GM21367 (cell line): ENCODE data around the gene CHD1L.
"Not testable (repeated sequence)": the region's sequence is repeated elsewhere in the genome, so short reads cannot be mapped to it uniquely, and the experiment has no call there.

Source experiments
- ATAC-seq: cut with Tn5 transposase; IDR thresholded peaks from one replicate; pipeline ENCODE4 v1.9.1; 2021; ENCODE audit not compliant: unreplicated experiment

The CHD1L gene

GRCh38 chr1:147264158-147264768 lies 21.8 kb downstream of the CHD1L start:
- ATAC-seq, result no peak

- no peak for ATAC-seq
These were observed 23.9 kb downstream of the CHD1L start for GRCh38 chr1:147266381-147266780.

DNA sequence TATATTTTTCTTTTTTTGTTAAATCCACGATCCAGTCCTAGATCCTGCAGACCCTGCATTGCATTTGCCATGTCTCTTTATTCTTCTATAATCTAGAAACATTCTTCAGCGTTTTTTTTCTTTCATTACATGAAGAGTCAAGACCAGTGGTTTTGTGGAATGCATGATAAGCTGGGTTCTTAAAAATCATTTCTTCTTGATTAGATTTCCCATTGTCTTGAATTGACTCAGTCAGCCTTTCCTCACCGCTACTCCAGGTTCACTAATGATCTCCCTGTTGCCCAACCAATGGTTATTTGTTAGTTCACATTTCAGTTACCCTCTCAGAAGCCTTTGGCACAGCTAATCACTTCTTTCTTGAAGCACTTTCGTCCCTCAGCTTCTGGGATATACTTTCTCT lies 25.2 kb downstream of the CHD1L start:
- ATAC-seq, result no peak

- ATAC-seq, result no peak
These were observed 28.2 kb downstream of the CHD1L start for GRCh38 chr1:147270721-147271120.

DNA sequence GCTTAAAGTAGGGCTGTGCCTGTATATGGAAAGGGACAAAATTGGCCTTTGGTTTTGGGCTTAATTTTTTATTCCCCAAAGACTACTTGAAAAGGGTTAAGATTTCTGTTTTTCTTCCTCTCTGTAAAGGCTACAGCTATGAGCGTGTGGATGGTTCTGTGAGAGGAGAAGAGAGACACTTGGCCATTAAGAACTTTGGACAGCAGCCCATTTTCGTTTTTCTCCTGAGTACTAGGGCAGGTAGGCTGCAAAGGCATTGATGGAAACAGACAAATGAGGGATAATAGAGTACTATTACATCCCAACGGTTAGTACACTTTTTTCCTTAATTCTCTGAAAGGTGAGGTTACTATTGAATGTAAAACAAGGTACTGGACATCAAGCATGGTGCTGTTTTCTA lies 29.6 kb downstream of the CHD1L start:
- ATAC-seq, result no peak

- ATAC-seq, result no peak
These were observed 31.2 kb downstream of the CHD1L start for GRCh38 chr1:147273409-147274336.

DNA sequence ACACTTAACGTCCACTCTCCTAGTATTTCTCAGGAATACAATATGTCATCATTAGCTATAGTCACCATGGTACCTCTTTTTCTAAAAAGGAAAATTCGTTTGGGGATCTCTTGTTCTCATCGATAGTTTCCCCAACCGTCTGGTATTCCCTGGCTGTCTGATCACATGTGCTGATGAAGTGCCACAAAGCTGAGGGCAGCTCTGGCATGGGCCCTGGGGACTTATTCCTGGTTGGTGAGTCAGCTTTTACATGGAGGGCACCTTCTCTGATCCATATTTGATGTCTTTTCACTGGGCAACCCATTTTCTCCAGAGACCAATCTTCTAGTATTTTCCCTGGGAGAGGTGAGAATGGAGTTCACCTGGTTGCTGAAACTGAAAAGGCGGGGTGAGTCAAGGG lies 39.5 kb downstream of the CHD1L start:
- no peak for ATAC-seq

GRCh38 chr1:147283011-147283410 lies 40.5 kb downstream of the CHD1L start:
- no peak for ATAC-seq

GRCh38 chr1:147287133-147287865 lies 44.8 kb downstream of the CHD1L start:
- ATAC-seq, result no peak

DNA sequence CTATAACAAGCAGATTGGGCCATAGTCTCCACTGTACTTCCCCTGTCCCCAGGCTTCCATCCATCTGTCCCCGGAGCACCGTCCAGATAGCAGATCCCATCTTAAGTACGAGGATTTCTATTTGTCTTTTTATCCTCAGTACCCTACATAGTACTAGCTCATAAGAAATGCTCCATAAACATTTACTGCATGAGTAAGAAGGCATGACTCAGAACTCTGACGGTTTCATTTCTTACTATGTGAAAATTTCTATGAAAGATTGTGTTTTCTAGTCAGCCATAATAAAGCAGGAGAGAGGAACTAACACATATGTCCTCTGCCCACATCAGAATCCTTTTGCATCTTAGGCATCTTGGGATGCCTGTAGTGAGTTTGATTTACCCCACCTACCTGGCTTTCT lies 49.5 kb downstream of the CHD1L start:
- no peak for ATAC-seq

DNA sequence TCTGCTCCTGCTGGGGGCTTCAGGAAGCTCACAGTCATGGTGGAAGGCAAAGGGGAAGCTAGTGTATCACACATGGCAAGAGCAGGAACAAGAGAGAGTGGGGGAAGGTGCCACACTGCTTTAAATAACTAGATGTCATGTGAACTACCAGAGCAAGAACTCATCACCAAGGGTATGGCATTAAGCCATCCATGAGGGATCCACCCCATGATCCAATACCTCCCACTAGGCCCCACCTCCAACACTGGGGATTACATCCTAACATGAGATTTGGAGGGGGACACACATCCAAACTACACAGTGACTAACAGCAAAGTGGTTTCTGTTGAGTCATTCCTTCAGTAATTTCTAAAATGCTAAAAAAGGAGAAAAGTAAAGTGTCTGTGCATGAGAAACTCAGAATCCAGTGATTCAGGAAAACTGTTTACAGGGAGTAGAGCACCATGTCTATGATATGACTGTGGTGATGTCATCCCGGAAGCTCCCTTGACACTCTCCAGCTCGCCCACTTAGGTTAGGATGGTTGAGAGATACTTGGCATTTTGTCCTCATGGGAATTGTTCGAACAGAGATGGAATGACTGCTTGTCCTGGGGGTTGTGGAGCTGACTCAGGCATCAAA lies 50.3 kb downstream of the CHD1L start:
- ATAC-seq, result no peak

DNA sequence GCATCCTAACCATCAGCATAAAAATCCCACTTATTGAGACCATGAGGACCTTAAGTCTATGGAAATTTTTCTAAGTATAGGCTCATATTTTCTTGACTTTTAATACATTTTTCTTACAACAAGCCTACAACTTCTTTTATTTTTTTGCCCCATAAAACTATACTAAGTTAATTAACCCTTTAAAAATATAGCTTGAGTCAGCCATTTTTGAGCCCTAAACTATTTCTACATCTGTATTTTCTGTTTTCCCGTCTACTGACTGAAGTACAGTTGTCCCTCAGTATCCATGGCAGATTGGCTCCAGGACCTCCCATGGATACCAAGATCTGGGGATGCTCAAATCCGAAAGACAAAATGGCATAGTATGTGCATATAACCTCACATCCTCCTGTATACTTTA lies 55.0 kb downstream of the CHD1L start:
- ATAC-seq, result no peak

DNA sequence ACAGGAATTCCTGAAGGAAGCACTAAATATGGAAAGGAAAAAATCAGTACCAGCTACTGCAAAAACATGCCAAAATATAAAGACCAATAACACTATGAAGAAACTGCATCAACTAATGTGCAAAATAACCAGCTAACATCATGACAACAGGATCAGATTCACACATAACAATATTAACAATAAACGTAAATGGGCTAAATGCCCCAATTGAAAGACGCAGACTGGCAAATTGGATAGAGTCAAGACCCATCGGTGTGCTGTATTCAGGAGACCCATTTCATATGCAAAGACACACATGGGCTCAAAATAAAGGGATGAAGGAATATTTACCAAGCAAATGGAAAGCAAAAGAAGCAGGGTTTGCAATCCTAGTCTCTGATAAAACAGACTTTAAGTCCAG lies 63.3 kb downstream of the CHD1L start:
- ATAC-seq, result not testable (repeated sequence)

- ATAC-seq, result no peak
These were observed 74.5 kb downstream of the CHD1L start for GRCh38 chr1:147316968-147317367.

DNA sequence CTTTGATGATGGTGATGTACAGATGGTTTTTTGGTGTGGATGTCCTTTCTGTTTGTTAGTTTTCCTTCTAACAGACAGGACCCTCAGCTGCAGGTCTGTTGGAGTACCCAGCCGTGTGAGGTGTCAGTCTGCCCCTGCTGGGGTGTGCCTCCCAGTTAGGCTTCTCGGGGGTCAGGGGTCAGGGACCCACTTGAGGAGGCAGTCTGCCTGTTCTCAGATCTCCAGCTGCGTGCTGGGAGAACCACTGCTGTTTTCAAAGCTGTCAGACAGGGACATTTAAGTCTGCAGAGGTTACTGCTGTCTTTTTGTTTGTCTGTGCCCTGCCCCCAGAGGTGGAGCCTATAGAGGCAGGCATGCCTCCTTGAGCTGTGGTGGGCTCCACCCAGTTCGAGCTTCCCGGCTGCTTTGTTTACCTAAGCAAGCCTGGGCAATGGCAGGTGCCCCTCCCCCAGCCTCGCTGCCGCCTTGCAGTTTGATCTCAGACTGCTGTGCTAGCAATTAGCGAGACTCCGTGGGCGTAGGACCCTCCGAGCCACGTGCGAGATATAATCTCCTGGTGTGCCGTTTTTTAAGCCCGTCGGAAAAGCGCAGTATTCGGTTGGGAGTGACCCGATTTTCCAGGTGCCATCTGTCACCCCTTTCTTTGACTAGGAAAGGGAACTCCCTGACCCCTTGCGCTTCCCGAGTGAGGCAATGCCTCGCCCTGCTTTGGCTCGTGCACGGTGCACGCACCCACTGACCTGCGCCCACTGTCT lies 84.6 kb downstream of the CHD1L start:
- ATAC-seq, result not testable (repeated sequence)

GRCh38 chr1:147334292-147334691 lies 91.8 kb downstream of the CHD1L start:
- no peak for ATAC-seq

GRCh38 chr1:147336291-147336690 lies 93.8 kb downstream of the CHD1L start:
- no peak for ATAC-seq

GRCh38 chr1:147337040-147337630 lies 94.7 kb downstream of the CHD1L start:
- ATAC-seq, result no peak

DNA sequence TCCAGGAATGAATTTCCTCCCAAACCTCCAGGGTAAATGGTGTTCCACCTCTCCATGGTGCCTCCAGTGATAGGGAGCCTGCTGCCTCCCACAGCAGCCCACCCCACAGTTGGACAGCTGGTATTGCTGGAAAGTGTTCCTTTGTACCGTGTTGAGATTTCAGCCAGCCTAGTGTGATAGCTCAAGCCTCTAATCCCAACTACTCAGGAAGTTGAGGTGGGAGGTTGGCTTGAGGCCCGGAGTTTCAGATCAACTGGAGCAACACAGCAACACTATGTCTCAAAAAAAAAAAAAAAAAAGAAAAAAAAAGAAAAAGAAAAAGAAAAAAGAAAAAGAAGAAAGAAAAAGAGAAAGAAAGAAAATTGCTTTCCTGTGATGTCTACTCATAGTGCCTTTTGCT lies 96.1 kb downstream of the CHD1L start:
- ATAC-seq, result no peak

DNA sequence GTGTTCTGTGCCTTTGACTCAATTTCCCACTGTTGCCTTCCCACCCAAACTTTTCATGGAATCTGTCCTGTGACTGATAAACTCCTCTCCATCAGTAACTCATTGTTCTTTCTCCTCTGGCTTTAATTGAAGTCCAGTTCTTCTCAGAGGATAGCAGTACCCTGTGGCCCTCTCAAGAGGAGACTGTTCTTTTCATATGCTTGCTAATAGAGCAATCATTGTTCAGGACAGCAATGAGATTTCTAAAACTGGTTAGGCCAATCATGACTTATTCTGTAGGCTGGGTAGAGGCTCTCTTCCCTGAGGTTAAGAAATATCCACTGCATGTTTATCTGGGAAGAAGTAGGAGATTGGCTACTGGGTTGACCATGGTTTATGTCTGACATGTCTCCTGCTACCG lies 98.8 kb downstream of the CHD1L start:
- no peak for ATAC-seq
